BE2C (cell line): ENCODE data around the gene RHOB.

Source experiments
- DNase-seq: peaks from one replicate; pipeline ENCODE4 v3.0.0-alpha.2; 2020
- H3K27me3 ChIP-seq: fragments of 250-450 bp; sonication (Bioruptor Pico); 2 replicates; pipeline ENCODE4 v1.5.1; 2020; ENCODE audit warnings: mild to moderate bottlenecking
- H3K36me3 ChIP-seq: fragments of 250-450 bp; sonication (Bioruptor Pico); 2 replicates; pipeline ENCODE4 v1.5.1; 2020; ENCODE audit warnings: mild to moderate bottlenecking
- H3K4me1 ChIP-seq: fragments of 250-450 bp; sonication (Bioruptor Pico); 2 replicates; pipeline ENCODE4 v1.5.1; 2020
- H3K4me3 ChIP-seq: 2 replicates; pipeline ENCODE4 v1.5.1; 2011; ENCODE audit warnings: low read depth, low read length
- H3K9me3 ChIP-seq: fragments of 250-450 bp; sonication (Bioruptor Pico); 2 replicates; pipeline ENCODE4 v1.5.1; 2020
- CTCF ChIP-seq: IDR thresholded peaks from 2 replicates; pipeline ENCODE4 v1.5.1; 2012; ENCODE audit warnings: mild to moderate bottlenecking, low read depth, low read length

Gene RHOB

GRCh38 chr2:20444993-20445910 is 1.6 kb upstream of the RHOB start:
- TF ChIP-seq CTCF = no peak
- peak; percentile 33 for DNase-seq
- Histone ChIP-seq H3K36me3 (peaks cover 29% of the 10 kb centered on the region), H3K27me3 (no peaks in the 10 kb centered on the region), H3K4me1 (peaks cover 13% of the 10 kb centered on the region), H3K4me3 (no peak overlapping the region), H3K9me3 (no peaks in the 10 kb centered on the region)

- Histone ChIP-seq H3K4me1 (peaks cover 23% of the 10 kb centered on the region), H3K36me3 (peaks cover 37% of the 10 kb centered on the region), H3K9me3 (no peaks in the 10 kb centered on the region), H3K4me3 (peak overlapping the region; percentile 97), H3K27me3 (no peaks in the 10 kb centered on the region)
- no peak for TF ChIP-seq CTCF
- peak; percentile 34 for DNase-seq
Observed at GRCh38 chr2:20446255-20446916, 488 bp upstream of the RHOB start.

- Histone ChIP-seq H3K27me3 (no peaks in the 10 kb centered on the region), H3K4me1 (peaks cover 27% of the 10 kb centered on the region), H3K9me3 (no peaks in the 10 kb centered on the region), H3K36me3 (peaks cover 37% of the 10 kb centered on the region), H3K4me3 (peak overlapping the region; percentile 97)
- peak; percentile 45 for DNase-seq
- TF ChIP-seq CTCF = no peak
Observed at GRCh38 chr2:20447437-20448245, 767 bp downstream of the RHOB start.

GRCh38 chr2:20448246-20448976 is 1.5 kb downstream of the RHOB start:
- no peaks in the 10 kb centered on the region for H3K27me3 ChIP-seq
- H3K4me1 ChIP-seq = peaks cover 27% of the 10 kb centered on the region
- H3K36me3 ChIP-seq = peaks cover 37% of the 10 kb centered on the region
- peak; percentile 54 for DNase-seq
- no peaks in the 10 kb centered on the region for H3K9me3 ChIP-seq
- peak overlapping the region; percentile 97 for H3K4me3 ChIP-seq
- TF ChIP-seq CTCF = no peak

- Histone ChIP-seq H3K27me3 (no peaks in the 10 kb centered on the region), H3K4me3 (peak overlapping the region; percentile 97), H3K9me3 (no peaks in the 10 kb centered on the region), H3K36me3 (peaks cover 37% of the 10 kb centered on the region), H3K4me1 (peaks cover 24% of the 10 kb centered on the region)
- no peak for TF ChIP-seq CTCF
- no peak for DNase-seq
Observed at GRCh38 chr2:20448977-20449306, 2.1 kb downstream of the RHOB start.
